ENCODE measurements around the gene CCDC149. TPM values are rescaled to one million over a fixed set of nuclear protein-coding genes. Genes with fewer than 3 reads are reported as not detected.

Gene CCDC149
- total RNA-seq, 1 donor from 2014 or later, result 5.2 TPM

DNA sequence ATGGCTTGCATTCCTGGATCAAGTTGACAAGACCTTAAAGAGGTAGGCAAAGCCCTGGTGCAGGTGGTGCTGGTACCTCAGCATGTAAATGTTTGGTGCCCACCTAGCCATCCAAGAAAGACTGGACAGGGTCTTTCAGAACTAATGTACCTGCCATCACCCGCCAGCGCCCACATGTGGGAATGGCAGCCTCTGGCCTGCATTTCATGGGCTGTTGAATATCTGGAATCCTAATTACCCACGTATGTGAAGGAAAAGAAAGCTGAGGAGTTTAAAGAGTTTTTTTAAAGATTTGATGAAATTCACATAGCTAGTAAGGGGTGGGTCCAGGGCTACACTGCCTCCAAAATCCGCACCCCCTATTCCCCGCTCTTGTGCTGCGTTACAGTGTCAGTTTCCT, 8.6 kb upstream of the CCDC149 start:
- no peaks in the 10 kb centered on the region for H3K27me3 Mint-ChIP-seq (ENCODE audit: unreplicated experiment)
- H3K9me3 Mint-ChIP-seq (ENCODE audit: unreplicated experiment), result peaks cover 1% of the 10 kb centered on the region
- H3K27ac Mint-ChIP-seq (ENCODE audit: unreplicated experiment), result no peak overlapping the region
- TF ChIP-seq, protein P1, sequence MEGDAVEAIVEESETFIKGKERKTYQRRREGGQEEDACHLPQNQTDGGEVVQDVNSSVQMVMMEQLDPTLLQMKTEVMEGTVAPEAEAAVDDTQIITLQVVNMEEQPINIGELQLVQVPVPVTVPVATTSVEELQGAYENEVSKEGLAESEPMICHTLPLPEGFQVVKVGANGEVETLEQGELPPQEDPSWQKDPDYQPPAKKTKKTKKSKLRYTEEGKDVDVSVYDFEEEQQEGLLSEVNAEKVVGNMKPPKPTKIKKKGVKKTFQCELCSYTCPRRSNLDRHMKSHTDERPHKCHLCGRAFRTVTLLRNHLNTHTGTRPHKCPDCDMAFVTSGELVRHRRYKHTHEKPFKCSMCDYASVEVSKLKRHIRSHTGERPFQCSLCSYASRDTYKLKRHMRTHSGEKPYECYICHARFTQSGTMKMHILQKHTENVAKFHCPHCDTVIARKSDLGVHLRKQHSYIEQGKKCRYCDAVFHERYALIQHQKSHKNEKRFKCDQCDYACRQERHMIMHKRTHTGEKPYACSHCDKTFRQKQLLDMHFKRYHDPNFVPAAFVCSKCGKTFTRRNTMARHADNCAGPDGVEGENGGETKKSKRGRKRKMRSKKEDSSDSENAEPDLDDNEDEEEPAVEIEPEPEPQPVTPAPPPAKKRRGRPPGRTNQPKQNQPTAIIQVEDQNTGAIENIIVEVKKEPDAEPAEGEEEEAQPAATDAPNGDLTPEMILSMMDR (IDR thresholded peaks at IDR 0.05; ENCODE audit: partially characterized antibody, unreplicated experiment), result no peak
- DNase-seq, result no peak
- H3K4me1 Mint-ChIP-seq (ENCODE audit: low read depth, unreplicated experiment), result peaks cover 10% of the 10 kb centered on the region
- H3K36me3 Mint-ChIP-seq (ENCODE audit: unreplicated experiment), result no peaks in the 10 kb centered on the region
- H3K4me3 Mint-ChIP-seq (ENCODE audit: unreplicated experiment), result no peak overlapping the region

DNA sequence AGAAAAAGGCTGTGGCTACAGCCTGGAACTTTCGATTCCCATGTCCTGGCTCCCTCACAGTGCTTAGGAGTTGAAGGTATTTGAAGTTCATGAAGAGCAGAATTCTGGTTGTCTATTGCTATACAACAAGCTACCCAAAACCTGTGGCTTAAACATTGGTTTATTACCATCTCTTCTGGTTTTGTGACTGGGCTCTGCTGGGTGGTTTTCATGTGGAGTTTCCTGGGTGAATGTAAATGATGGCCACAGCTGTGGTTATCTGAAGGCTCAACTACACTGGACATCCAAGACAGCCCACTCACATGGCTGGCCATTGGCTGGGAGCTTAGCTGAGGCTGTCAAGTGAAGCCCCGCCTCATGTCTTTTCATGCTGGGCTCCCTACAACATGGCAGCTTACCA, 7.2 kb upstream of the CCDC149 start:
- Mint-ChIP-seq H3K4me1 (ENCODE audit: low read depth, unreplicated experiment) (peaks cover 10% of the 10 kb centered on the region), H3K4me3 (ENCODE audit: unreplicated experiment) (no peak overlapping the region), H3K36me3 (ENCODE audit: unreplicated experiment) (no peaks in the 10 kb centered on the region), H3K27me3 (ENCODE audit: unreplicated experiment) (no peaks in the 10 kb centered on the region), H3K27ac (ENCODE audit: unreplicated experiment) (no peak overlapping the region), H3K9me3 (ENCODE audit: unreplicated experiment) (peaks cover 2% of the 10 kb centered on the region)
- TF ChIP-seq, protein P1 (IDR thresholded peaks at IDR 0.05; ENCODE audit: partially characterized antibody, unreplicated experiment), result no peak
- DNase-seq, result no peak

DNA sequence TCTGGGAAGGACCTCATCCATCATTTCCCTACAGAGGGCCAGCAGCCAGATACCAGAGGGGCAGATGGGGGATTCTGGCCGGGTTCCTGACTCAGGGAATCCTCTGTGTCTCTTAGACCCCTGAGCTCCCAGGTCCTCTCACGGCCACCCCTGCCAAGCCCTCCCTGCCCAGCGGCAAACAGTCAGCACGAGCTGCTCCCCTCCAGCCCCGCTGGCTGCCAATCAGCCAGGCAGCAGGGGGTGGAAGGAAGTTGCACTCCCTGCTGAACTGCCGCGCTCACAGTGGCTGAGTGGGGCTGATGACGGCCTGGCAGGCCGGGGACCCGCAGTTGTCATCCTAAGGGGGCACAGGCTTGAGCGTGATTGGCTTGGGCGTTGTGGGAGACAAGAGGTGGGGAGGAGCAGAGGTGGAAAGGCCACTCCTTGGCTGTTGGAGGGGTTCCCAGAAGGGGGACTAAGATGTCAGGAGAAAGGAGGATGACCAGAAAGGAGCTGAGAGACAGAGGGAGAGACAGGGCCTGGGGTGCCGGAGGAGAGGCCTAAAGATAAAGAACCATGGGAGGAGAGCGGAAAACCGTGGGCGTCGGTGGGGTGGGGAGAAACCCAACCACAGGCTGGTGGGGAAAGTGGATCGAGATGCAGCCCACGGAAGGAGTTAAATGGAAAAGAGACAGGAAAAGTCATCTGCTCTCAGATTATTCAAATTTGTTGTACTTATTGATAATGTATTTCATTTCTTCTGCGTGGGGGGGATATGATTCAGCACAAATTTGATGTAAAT, 4.4 kb upstream of the CCDC149 start:
- no peak overlapping the region for H3K4me3 Mint-ChIP-seq (ENCODE audit: unreplicated experiment)
- no peaks in the 10 kb centered on the region for H3K36me3 Mint-ChIP-seq (ENCODE audit: unreplicated experiment)
- H3K9me3 Mint-ChIP-seq (ENCODE audit: unreplicated experiment), result peaks cover 6% of the 10 kb centered on the region
- TF ChIP-seq, protein P1 (IDR thresholded peaks at IDR 0.05; ENCODE audit: partially characterized antibody, unreplicated experiment), result no peak
- no peaks in the 10 kb centered on the region for H3K4me1 Mint-ChIP-seq (ENCODE audit: low read depth, unreplicated experiment)
- no peak overlapping the region for H3K27ac Mint-ChIP-seq (ENCODE audit: unreplicated experiment)
- peaks cover 3% of the 10 kb centered on the region for H3K27me3 Mint-ChIP-seq (ENCODE audit: unreplicated experiment)
- no peak for DNase-seq

DNA sequence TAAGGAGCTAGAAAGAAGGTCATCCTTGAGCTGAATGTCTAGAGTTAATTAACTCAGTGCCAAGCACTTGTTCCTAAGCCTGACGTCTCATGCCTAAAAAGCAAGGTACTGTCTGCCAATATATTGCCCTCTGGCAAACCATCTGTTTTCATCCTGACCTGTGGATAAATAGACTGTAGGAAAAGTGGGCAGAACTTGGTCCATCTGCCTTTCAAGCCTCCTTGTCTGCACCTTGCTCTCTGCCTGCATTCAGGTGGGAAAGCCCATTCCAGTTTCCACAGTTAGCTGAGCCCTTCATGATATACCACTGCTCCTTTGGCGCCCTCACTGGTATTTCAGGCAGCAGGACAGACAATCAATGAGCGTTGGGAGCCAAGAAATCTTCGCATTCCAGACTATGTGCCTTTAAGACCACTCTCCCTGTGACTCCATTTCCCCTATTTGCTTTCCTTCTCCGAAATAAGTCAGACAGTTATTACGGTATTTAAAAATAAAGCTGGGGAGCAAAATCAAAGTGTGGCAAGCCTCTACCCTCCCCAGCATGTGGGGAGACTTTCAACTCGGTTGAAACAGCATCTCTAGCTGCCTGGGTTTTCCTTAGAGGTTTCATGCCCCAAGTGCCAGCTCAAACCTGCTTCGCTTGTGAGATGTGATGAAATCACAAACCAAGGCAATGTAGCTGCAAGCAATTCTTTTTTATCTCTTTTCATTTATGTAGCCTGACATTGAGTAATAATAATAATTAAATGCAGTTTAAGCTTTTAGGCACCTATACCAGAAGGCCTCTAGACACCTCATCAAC, 2.5 kb upstream of the CCDC149 start:
- no peak for DNase-seq
- Mint-ChIP-seq H3K9me3 (ENCODE audit: unreplicated experiment) (peaks cover 6% of the 10 kb centered on the region), H3K4me3 (ENCODE audit: unreplicated experiment) (no peak overlapping the region), H3K4me1 (ENCODE audit: low read depth, unreplicated experiment) (no peaks in the 10 kb centered on the region), H3K27ac (ENCODE audit: unreplicated experiment) (no peak overlapping the region), H3K36me3 (ENCODE audit: unreplicated experiment) (peaks cover 3% of the 10 kb centered on the region), H3K27me3 (ENCODE audit: unreplicated experiment) (peaks cover 5% of the 10 kb centered on the region)
- TF ChIP-seq, protein P1 (IDR thresholded peaks at IDR 0.05; ENCODE audit: partially characterized antibody, unreplicated experiment), result no peak

DNA sequence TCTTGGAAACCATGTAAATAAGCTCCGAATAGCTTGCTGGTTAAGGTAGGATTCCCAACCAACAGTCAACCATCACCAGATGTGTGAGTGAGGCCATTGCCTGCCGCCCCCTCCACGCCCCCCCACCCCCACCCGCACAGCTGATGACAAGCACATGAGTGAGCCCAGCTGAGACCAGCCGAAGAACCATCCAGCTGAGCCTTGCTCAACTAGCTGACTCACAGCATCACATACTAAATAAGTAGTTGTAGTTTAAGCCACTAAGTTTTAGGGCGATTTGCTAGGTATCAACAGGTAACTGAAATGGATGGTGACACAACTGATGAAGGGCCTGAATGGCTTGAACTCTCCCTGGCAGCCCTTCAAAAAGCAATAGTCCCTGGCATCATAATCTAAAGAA, 1.6 kb upstream of the CCDC149 start:
- H3K4me1 Mint-ChIP-seq (ENCODE audit: low read depth, unreplicated experiment), result no peaks in the 10 kb centered on the region
- peaks cover 8% of the 10 kb centered on the region for H3K9me3 Mint-ChIP-seq (ENCODE audit: unreplicated experiment)
- H3K4me3 Mint-ChIP-seq (ENCODE audit: unreplicated experiment), result no peak overlapping the region

More for the DNA sequence above, 1.6 kb upstream of the CCDC149 start:
- H3K27me3 Mint-ChIP-seq (ENCODE audit: unreplicated experiment), result peaks cover 5% of the 10 kb centered on the region
- H3K27ac Mint-ChIP-seq (ENCODE audit: unreplicated experiment), result no peak overlapping the region
- DNase-seq, result no peak
- H3K36me3 Mint-ChIP-seq (ENCODE audit: unreplicated experiment), result peaks cover 11% of the 10 kb centered on the region
- TF ChIP-seq, protein P1 (IDR thresholded peaks at IDR 0.05; ENCODE audit: partially characterized antibody, unreplicated experiment), result no peak

Measured in glutamatergic neuron (in vitro differentiated cells).